ENCODE measurements around the gene TMPRSS11E. TPM values are rescaled to one million over a fixed set of nuclear protein-coding genes. Genes with fewer than 3 reads are reported as not detected.
"Not testable (repeated sequence)": the region's sequence is repeated elsewhere in the genome, so short reads cannot be mapped to it uniquely, and the experiment has no call there.

TMPRSS11E gene
- total and polyA plus RNA-seq, 3 experiments from 2014 or later: 0.15 to 0.18 TPM; not detected in 1

DNA sequence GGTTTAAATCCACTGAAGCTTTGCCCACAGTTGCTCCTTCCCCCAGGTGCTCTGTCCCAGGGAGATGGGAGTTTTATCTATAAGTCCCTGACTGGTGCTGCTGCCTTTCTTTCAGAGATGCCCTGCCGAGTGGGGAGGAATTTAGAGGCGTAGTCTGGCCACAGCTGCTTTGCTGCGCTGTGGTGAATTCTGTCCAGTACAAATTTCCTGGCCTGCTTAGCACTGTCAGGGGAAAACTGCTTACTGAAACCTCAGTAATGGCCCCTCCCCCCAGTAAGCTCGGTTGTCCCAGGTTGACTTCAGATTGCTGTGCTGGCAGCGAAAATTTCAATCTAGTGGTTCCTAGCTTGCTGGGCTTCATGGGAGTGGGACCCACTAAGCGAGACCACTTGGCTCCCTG, 88.7 kb downstream of the TMPRSS11E start:
- no peak for DNase-seq
- H3K4me3 ChIP-seq (ENCODE audit: low read length): no peak overlapping the region
- CTCF ChIA-PET: no interaction called here
- no peaks in the 10 kb centered on the region for H3K27me3 ChIP-seq (ENCODE audit: insufficient read depth, low read length, poor library complexity, severe bottlenecking)
- no peaks in the 10 kb centered on the region for H3K4me1 ChIP-seq (ENCODE audit: insufficient read depth, low read length)
- no peak overlapping the region for H3K27ac ChIP-seq (ENCODE audit: low read depth, low read length)
- POLR2A ChIA-PET: no interaction called here
- peaks cover 0 to 5% (median 0%) of the 10 kb centered on the region in 3 donors for H3K36me3 Mint-ChIP-seq
- H3K4me1 Mint-ChIP-seq: no peaks in the 10 kb centered on the region
- no peak overlapping the region for H3K4me3 Mint-ChIP-seq
- peaks cover 0 to 17% (median 8%) of the 10 kb centered on the region in 5 donors for H3K9me3 Mint-ChIP-seq
- H3K27ac Mint-ChIP-seq: no peak overlapping the region
- H3K36me3 ChIP-seq (ENCODE audit: insufficient read depth, low read length): no peaks in the 10 kb centered on the region
- no peaks in the 10 kb centered on the region for H3K9me3 ChIP-seq (ENCODE audit: low read length)
- peaks cover 3 to 10% of the 10 kb centered on the region in 2 donors for H3K27me3 Mint-ChIP-seq

GRCh38 chr4:68536375-68536774, 89.1 kb downstream of the TMPRSS11E start:
- CTCF ChIA-PET: no interaction called here
- POLR2A ChIA-PET: no interaction called here
- Mint-ChIP-seq H3K4me1 (no peaks in the 10 kb centered on the region), H3K4me3 (no peak overlapping the region), H3K27me3 (peaks cover 3 to 14% of the 10 kb centered on the region in 2 donors), H3K36me3 (peaks cover 0 to 5% (median 0%) of the 10 kb centered on the region in 3 donors), H3K27ac (no peak overlapping the region), H3K9me3 (peaks cover 0 to 16% (median 7%) of the 10 kb centered on the region in 5 donors)
- DNase-seq: no peak
- Histone ChIP-seq H3K27me3 (ENCODE audit: insufficient read depth, low read length, poor library complexity, severe bottlenecking) (no peaks in the 10 kb centered on the region), H3K4me1 (ENCODE audit: insufficient read depth, low read length) (no peaks in the 10 kb centered on the region), H3K4me3 (ENCODE audit: low read length) (no peak overlapping the region), H3K9me3 (ENCODE audit: low read length) (no peaks in the 10 kb centered on the region), H3K36me3 (ENCODE audit: insufficient read depth, low read length) (no peaks in the 10 kb centered on the region), H3K27ac (ENCODE audit: low read depth, low read length) (no peak overlapping the region)

DNA sequence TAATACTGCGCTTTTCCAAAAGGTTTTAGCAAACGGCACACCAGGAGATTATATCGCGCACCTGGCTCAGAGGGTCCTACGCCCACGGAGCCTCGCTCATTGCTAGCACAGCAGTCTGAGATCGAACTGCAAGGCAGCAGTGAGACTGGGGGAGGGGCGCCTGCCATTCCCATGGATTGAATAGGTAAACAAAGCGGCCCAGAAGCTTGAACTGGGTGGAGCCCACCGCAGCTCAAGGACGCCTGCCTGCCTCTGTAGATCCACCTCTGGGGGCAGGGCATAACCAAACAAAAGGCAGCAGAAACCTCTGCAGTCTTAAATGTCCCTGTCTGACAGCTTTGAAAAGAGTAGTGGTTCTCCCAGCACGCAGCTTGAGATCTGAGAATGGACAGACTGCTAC, 95.5 kb downstream of the TMPRSS11E start:
- H3K4me3 ChIP-seq (ENCODE audit: low read length); POLR2A ChIA-PET; H3K27me3 ChIP-seq (ENCODE audit: insufficient read depth, low read length, poor library complexity, severe bottlenecking); H3K4me1 Mint-ChIP-seq; H3K27ac Mint-ChIP-seq; H3K36me3 ChIP-seq (ENCODE audit: insufficient read depth, low read length); H3K27ac ChIP-seq (ENCODE audit: low read depth, low read length); DNase-seq; CTCF ChIA-PET; H3K9me3 ChIP-seq (ENCODE audit: low read length); H3K36me3 Mint-ChIP-seq; H3K4me3 Mint-ChIP-seq; H3K9me3 Mint-ChIP-seq; H3K4me1 ChIP-seq (ENCODE audit: insufficient read depth, low read length): not testable (repeated sequence)
- H3K27me3 Mint-ChIP-seq: peaks cover 9 to 31% of the 10 kb centered on the region in 2 donors

Other genes starting within 250 kb of the TMPRSS11E start
- not detected for gene TMPRSS11B, start 201.8 kb upstream of the TMPRSS11E start, total RNA-seq
- gene TMPRSS11B, start 201.8 kb upstream of the TMPRSS11E start, polyA plus RNA-seq: not detected
- gene YTHDC1, start 97.4 kb upstream of the TMPRSS11E start, total RNA-seq: 10 to 100 TPM; 85.2 to 86.5 TPM
- gene YTHDC1, start 97.4 kb upstream of the TMPRSS11E start, polyA plus RNA-seq: 42.2 TPM
- gene UGT2B17, start 128.9 kb downstream of the TMPRSS11E start, total RNA-seq: not detected
- gene UGT2B17, start 128.9 kb downstream of the TMPRSS11E start, polyA plus RNA-seq: not detected
- not detected for gene UGT2B15, start 223.2 kb downstream of the TMPRSS11E start, total RNA-seq
- not detected for gene UGT2B15, start 223.2 kb downstream of the TMPRSS11E start, polyA plus RNA-seq